Measurements from ENCODE around the gene PTPRD. TPM values are rescaled to one million over a fixed set of nuclear protein-coding genes. Genes with fewer than 3 reads are reported as not detected.

PTPRD gene
- total and polyA plus RNA-seq, 2 donors from 2014 or later = 6.4 to 78.9 TPM

DNA sequence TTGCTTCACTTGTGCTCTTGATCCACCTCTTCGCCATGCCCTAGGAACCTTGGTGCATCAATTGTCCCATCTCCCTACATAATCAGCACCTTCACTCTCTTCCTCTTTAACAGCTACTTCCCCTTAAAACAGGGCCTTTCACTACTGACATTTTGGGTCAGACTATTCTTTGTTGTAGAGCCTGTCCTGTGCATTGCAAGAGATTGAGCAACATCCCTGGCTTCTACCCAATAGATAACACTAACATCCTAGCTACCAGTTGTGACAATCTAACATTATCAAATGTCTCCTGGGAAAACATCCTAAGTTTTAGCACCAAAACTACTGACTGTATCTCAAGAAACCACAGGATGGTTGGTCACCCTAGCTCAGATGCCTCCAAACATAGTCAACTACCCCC lies 1958.9 kb downstream of the PTPRD start:
- TF ChIP-seq, protein P1, sequence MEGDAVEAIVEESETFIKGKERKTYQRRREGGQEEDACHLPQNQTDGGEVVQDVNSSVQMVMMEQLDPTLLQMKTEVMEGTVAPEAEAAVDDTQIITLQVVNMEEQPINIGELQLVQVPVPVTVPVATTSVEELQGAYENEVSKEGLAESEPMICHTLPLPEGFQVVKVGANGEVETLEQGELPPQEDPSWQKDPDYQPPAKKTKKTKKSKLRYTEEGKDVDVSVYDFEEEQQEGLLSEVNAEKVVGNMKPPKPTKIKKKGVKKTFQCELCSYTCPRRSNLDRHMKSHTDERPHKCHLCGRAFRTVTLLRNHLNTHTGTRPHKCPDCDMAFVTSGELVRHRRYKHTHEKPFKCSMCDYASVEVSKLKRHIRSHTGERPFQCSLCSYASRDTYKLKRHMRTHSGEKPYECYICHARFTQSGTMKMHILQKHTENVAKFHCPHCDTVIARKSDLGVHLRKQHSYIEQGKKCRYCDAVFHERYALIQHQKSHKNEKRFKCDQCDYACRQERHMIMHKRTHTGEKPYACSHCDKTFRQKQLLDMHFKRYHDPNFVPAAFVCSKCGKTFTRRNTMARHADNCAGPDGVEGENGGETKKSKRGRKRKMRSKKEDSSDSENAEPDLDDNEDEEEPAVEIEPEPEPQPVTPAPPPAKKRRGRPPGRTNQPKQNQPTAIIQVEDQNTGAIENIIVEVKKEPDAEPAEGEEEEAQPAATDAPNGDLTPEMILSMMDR (IDR thresholded peaks at IDR 0.05; ENCODE audit: borderline replicate concordance, extremely low read depth, insufficient read depth) = no peak
- no peaks in the 10 kb centered on the region for H3K4me1 ChIP-seq (ENCODE audit: control insufficient read depth in 2 of 3, insufficient read depth in 2 of 3, low read depth in 1 of 3, low read length in 3 of 3)
- H3K27me3 ChIP-seq (ENCODE audit: control insufficient read depth, insufficient read depth, low read length) = no peaks in the 10 kb centered on the region
- intact Hi-C loops (cut with DNase I) = no loop called here
- no peak overlapping the region for H3K4me3 ChIP-seq (ENCODE audit: low read length in 3 of 3)
- H3K27ac ChIP-seq (ENCODE audit: low read depth in 2 of 2, low read length in 2 of 2) = no peak overlapping the region
- FAIRE-seq = no peak
- no peaks in the 10 kb centered on the region for H3K36me3 ChIP-seq (ENCODE audit: control insufficient read depth in 2 of 3, insufficient read depth in 3 of 3, low read length in 3 of 3)
- H3K9me3 ChIP-seq (ENCODE audit: control insufficient read depth in 2 of 3, insufficient read depth in 1 of 3, low read length in 3 of 3) = no peaks in the 10 kb centered on the region
- H3K9ac ChIP-seq (ENCODE audit: low read length in 3 of 3) = no peak overlapping the region
- DNase-seq = no peak

DNA sequence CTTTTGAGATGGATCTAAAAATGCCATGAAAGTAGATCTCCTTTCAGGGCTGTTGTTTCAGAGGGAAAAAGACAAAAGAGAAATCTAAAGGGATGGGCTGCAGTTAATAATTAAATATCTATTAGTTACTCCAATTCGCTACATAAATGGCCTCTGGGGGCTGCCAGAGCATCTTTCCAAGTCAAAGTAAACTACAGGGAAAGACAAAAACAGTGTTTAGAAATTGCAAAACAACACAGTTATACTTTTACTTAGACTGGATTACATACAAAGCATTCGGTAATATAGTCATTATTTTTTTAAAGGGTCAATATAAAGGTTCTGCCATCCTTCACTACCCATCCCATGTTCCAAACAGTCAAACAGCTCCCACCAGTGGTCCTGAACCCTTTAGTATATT lies 1959.7 kb downstream of the PTPRD start:
- DNase-seq = no peak
- H3K4me1 ChIP-seq (ENCODE audit: control insufficient read depth in 2 of 3, insufficient read depth in 2 of 3, low read depth in 1 of 3, low read length in 3 of 3) = no peaks in the 10 kb centered on the region
- no peaks in the 10 kb centered on the region for H3K27me3 ChIP-seq (ENCODE audit: control insufficient read depth, insufficient read depth, low read length)
- FAIRE-seq = no peak
- no peaks in the 10 kb centered on the region for H3K36me3 ChIP-seq (ENCODE audit: control insufficient read depth in 2 of 3, insufficient read depth in 3 of 3, low read length in 3 of 3)
- no peak overlapping the region for H3K9ac ChIP-seq (ENCODE audit: low read length in 3 of 3)
- TF ChIP-seq, protein P1 (IDR thresholded peaks at IDR 0.05; ENCODE audit: borderline replicate concordance, extremely low read depth, insufficient read depth) = no peak
- H3K4me3 ChIP-seq (ENCODE audit: low read length in 3 of 3) = no peak overlapping the region
- H3K9me3 ChIP-seq (ENCODE audit: control insufficient read depth in 2 of 3, insufficient read depth in 1 of 3, low read length in 3 of 3) = no peaks in the 10 kb centered on the region
- no peak overlapping the region for H3K27ac ChIP-seq (ENCODE audit: low read depth in 2 of 2, low read length in 2 of 2)
- intact Hi-C loops (cut with DNase I) = no loop called here

GRCh38 chr9:8652255-8652654 lies 1960.5 kb downstream of the PTPRD start:
- TF ChIP-seq, protein P1 (IDR thresholded peaks at IDR 0.05; ENCODE audit: borderline replicate concordance, extremely low read depth, insufficient read depth) = no peak
- Histone ChIP-seq H3K4me1 (ENCODE audit: control insufficient read depth in 2 of 3, insufficient read depth in 2 of 3, low read depth in 1 of 3, low read length in 3 of 3) (no peaks in the 10 kb centered on the region), H3K9ac (ENCODE audit: low read length in 3 of 3) (no peak overlapping the region), H3K36me3 (ENCODE audit: control insufficient read depth in 2 of 3, insufficient read depth in 3 of 3, low read length in 3 of 3) (no peaks in the 10 kb centered on the region), H3K27me3 (ENCODE audit: control insufficient read depth, insufficient read depth, low read length) (no peaks in the 10 kb centered on the region), H3K9me3 (ENCODE audit: control insufficient read depth in 2 of 3, insufficient read depth in 1 of 3, low read length in 3 of 3) (no peaks in the 10 kb centered on the region), H3K27ac (ENCODE audit: low read depth in 2 of 2, low read length in 2 of 2) (no peak overlapping the region), H3K4me3 (ENCODE audit: low read length in 3 of 3) (no peak overlapping the region)
- intact Hi-C loops (cut with DNase I) = no loop called here
- FAIRE-seq (no peak), DNase-seq (no peak)

DNA sequence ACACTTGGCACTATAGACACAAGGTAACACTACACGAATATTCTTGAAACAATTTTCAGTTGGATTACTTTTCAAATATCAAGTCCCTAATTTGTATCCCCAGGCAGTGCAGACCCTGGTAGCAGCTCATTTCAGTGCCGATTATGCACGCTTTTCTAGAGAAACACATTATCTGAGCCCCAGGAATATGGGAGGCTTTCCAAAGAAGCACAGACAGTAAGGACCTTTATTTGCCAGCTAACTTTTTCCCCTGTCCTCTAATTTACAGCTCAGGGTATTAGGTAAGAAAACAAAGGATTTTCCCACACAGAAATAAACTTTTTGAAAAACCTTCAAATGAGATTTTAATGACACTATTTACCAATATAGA lies 1961.0 kb downstream of the PTPRD start:
- H3K27me3 ChIP-seq (ENCODE audit: control insufficient read depth, insufficient read depth, low read length) = no peaks in the 10 kb centered on the region
- FAIRE-seq = no peak
- intact Hi-C loops (cut with DNase I) = no loop called here

More for the DNA sequence above, 1961.0 kb downstream of the PTPRD start:
- Histone ChIP-seq H3K9me3 (ENCODE audit: control insufficient read depth in 2 of 3, insufficient read depth in 1 of 3, low read length in 3 of 3) (no peaks in the 10 kb centered on the region), H3K4me3 (ENCODE audit: low read length in 3 of 3) (no peak overlapping the region), H3K36me3 (ENCODE audit: control insufficient read depth in 2 of 3, insufficient read depth in 3 of 3, low read length in 3 of 3) (no peaks in the 10 kb centered on the region), H3K27ac (ENCODE audit: low read depth in 2 of 2, low read length in 2 of 2) (no peak overlapping the region), H3K4me1 (ENCODE audit: control insufficient read depth in 2 of 3, insufficient read depth in 2 of 3, low read depth in 1 of 3, low read length in 3 of 3) (no peaks in the 10 kb centered on the region), H3K9ac (ENCODE audit: low read length in 3 of 3) (no peak overlapping the region)
- TF ChIP-seq, protein P1 (IDR thresholded peaks at IDR 0.05; ENCODE audit: borderline replicate concordance, extremely low read depth, insufficient read depth) = no peak
- DNase-seq = no peak

Data from kidney (tissue), 14 donors.